Upper lobe of left lung (tissue), 6 donors: Measurements from ENCODE around the gene LAMA5. TPM values are rescaled to one million over a fixed set of nuclear protein-coding genes. Genes with fewer than 3 reads are reported as not detected.

ENCODE experiments used
- ATAC-seq, 2 donors: fragments of 200-7000 bp; cut with Tn5 transposase; one replicate each; pipeline ENCODE4 v1.9.1; 2022; ENCODE audit warnings: mild to moderate bottlenecking in 2 of 2, moderate library complexity in 2 of 2; ENCODE audit not compliant: low FRiP score in 2 of 2
- DNase-seq, 2 donors: peaks; one replicate each; pipeline ENCODE4 v3.0.0-alpha.2; 2019 to 2020
- H3K27ac ChIP-seq, 4 donors: fragments of 200-600 bp; sonication (generic); one replicate each; pipeline ENCODE4 v1.5.1; 2016 to 2019
- H3K27me3 ChIP-seq, 4 donors: fragments of 200-600 bp; sonication (generic); one replicate each; pipeline ENCODE4 v1.5.1; 2017 to 2019
- H3K36me3 ChIP-seq, 4 donors: fragments of 200-600 bp; sonication (generic); one replicate each; pipeline ENCODE4 v1.5.1; 2016 to 2019
- H3K4me1 ChIP-seq, 4 donors: fragments of 200-600 bp; sonication (generic); one replicate each; pipeline ENCODE4 v1.5.1; 2018 to 2019
- H3K4me3 ChIP-seq, 4 donors: fragments of 200-600 bp; sonication (generic); one replicate each; pipeline ENCODE4 v1.5.1; 2017 to 2019; ENCODE audit warnings: mild to moderate bottlenecking in 2 of 4, moderate library complexity in 1 of 4
- H3K9me3 ChIP-seq, 4 donors: fragments of 200-600 bp; sonication (generic); one replicate each; pipeline ENCODE4 v1.5.1; 2018 to 2019
- CTCF ChIP-seq, 6 experiments: fragments of 450-650 bp in 4 of 6; fragments of 200-600 bp in 2 of 6; sonication (generic) in 2 of 6; IDR thresholded peaks; one replicate each; pipeline ENCODE4 v1.5.1; 2016 to 2019; ENCODE audit warnings: antibody characterized with exemption in 6 of 6
- EP300 ChIP-seq, 4 donors: sonication (generic); formaldehyde crosslinking; IDR thresholded peaks; one replicate each; pipeline ENCODE4 v1.5.1; 2017; ENCODE audit warnings: antibody characterized with exemption in 4 of 4, control low read depth in 2 of 4
- POLR2A ChIP-seq, 4 donors: fragments of 450-650 bp; IDR thresholded peaks; one replicate each; pipeline ENCODE4 v1.5.1; 2016 to 2017; ENCODE audit warnings: antibody characterized with exemption in 4 of 4, mild to moderate bottlenecking in 2 of 4
- POLR2AphosphoS5 ChIP-seq, 2 donors: sonication (generic); formaldehyde crosslinking; IDR thresholded peaks; one replicate each; pipeline ENCODE4 v1.5.1; 2017; ENCODE audit warnings: antibody characterized with exemption in 2 of 2
- WGBS, 2 donors: methylation state at CpG; one replicate each; pipeline ENCODE4 v1.1.5; 2017 to 2018; 5-methylcytosine and 5-hydroxymethylcytosine counted together
- total RNA-seq, 6 donors: library from RNA; depleted of rRNA in 4 of 6; stranded (reverse); fragments of >200 nt in 4 of 6; gene quantifications; one replicate each; pipeline versions ENCODE4 v1.1.0 to v1.2.1, GENCODE V29; 2016 to 2021
- donor health status: DM: no; HTN: no; CAD: no; lungs with moderate emphysema.
- donor health status: DM: no; HTN: yes; CAD: no; lungs with severe emphysema.

LAMA5 gene
- total RNA-seq, 6 donors from 2014 or later: 176 to 1,019 (median 307) TPM

GRCh38 chr20:62351469-62352401 is 15.4 kb downstream of the LAMA5 start:
- 87 to 93% methylated on average over 28 to 49 of the region's 60 CpGs for WGBS, 2 donors
- no peaks in the 10 kb centered on the region for H3K9me3 ChIP-seq
- H3K36me3 ChIP-seq: peaks cover 4 to 72% (median 32%) of the 10 kb centered on the region in 4 donors
- peaks cover 25 to 50% (median 43%) of the 10 kb centered on the region in 4 donors for H3K4me1 ChIP-seq
- H3K4me3 ChIP-seq: no peak overlapping the region
- DNase-seq (peak in 1 of 2 donors; percentile 82), ATAC-seq (no peak)
- H3K27ac ChIP-seq: peak overlapping the region; percentile 62 to 98 (median 86)
- no peaks in the 10 kb centered on the region for H3K27me3 ChIP-seq
- TF ChIP-seq CTCF (IDR thresholded peaks at IDR 0.05) (no peak), POLR2AphosphoS5 (IDR thresholded peaks at IDR 0.05) (no peak), EP300 (IDR thresholded peaks at IDR 0.05) (no peak), POLR2A (IDR thresholded peaks at IDR 0.05) (no peak)

DNA sequence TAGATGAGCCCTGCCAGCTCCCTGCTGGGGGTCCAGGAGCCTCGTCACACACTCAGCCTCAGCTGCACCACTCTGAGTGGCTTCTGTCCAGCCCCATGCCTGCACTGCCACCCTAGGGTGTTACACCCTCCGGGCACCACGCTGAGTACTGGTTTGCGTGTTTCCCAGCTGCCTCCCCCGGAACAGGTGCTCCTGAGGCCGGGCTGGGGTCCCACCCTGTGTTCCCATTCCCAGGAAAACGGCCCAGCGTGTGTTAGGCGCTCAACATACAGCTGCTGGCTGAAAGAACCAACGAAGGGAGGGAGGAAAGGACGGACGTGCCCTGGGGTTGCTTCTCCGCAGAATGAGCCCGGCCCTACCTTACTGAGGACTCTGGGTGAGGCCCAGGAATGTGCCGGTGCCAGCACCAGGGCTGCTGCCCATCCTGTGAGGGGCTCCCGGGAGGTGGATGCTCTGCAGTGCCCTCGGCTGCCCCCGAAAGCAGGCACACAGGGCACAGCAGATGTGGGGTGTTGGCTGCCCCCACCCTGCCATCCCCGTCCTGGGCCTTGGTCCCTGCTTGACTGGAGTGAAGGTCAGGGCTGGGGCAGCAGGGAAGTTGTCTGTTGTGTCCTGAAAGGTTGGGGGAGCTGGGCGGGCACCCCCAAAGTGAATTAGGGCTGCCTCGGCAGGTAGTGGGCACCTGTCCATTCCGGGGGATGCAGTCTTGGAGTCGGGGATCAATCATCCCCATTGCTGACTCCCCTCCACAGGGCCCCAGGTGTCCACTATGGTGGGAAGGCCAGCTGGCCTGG is 16.3 kb downstream of the LAMA5 start:
- Histone ChIP-seq H3K4me3 (no peak overlapping the region), H3K36me3 (peaks cover 4 to 76% (median 41%) of the 10 kb centered on the region in 4 donors), H3K27me3 (no peaks in the 10 kb centered on the region), H3K9me3 (no peaks in the 10 kb centered on the region), H3K27ac (peak overlapping the region; percentile 15 to 98 (median 66)), H3K4me1 (peaks cover 16 to 40% (median 34%) of the 10 kb centered on the region in 4 donors)
- DNase-seq (peak in 1 of 2 donors; percentile 66), ATAC-seq (peak in 1 of 2 donors; percentile 16)
- 77 to 90% methylated on average over 9 of the region's 23 CpGs for WGBS, 2 donors
- no peak for TF ChIP-seq POLR2A (IDR thresholded peaks at IDR 0.05)

DNA sequence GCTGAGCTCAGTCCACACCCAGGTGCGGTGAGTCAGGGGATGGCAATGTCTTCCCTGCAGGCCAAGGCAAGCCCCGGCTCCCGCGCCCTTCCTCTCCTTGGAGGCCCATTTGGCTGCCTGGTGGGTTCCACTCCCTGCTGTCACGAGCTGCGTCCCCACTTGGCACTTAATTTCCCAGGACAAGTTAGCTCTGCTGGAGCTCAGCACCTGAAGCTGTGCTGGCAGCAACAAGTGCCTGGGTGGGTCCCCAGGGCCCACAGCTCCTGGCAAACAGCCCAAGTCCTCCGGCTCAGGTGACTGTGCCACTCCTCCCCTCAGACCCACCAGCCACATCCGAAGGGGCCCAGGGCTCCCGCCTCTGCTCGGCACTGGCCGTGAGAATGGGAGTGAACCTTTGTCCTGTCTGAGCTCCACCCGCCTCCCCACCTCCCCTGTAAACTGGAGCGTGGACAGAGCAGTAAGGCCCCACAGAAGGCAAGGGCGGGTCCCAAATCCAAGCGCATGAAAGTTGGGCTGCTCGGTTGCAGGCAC is 16.9 kb downstream of the LAMA5 start:
- peak; percentile 6 to 71 for ATAC-seq
- peak; percentile 80 for DNase-seq

GRCh38 chr20:62349556-62350097 is 17.5 kb downstream of the LAMA5 start:
- H3K9me3 ChIP-seq: no peaks in the 10 kb centered on the region
- no peaks in the 10 kb centered on the region for H3K27me3 ChIP-seq
- H3K4me1 ChIP-seq: peaks cover 4 to 28% (median 22%) of the 10 kb centered on the region in 4 donors
- peak overlapping the region in 3 of 4 donors; percentile 15 to 98 (median 76) for H3K27ac ChIP-seq
- H3K36me3 ChIP-seq: peaks cover 6 to 84% (median 47%) of the 10 kb centered on the region in 4 donors
- DNase-seq (no peak), ATAC-seq (no peak)
- no peak for TF ChIP-seq POLR2A (IDR thresholded peaks at IDR 0.05)
- no peak for TF ChIP-seq CTCF (IDR thresholded peaks at IDR 0.05)
- TF ChIP-seq EP300 (IDR thresholded peaks at IDR 0.05): no peak
- TF ChIP-seq POLR2AphosphoS5 (IDR thresholded peaks at IDR 0.05): no peak
- H3K4me3 ChIP-seq: no peak overlapping the region
- WGBS, 2 donors: 62 to 77% methylated on average over 6 of the region's 7 CpGs

More for the DNA sequence above, 16.9 kb downstream of the LAMA5 start:
- Histone ChIP-seq H3K27ac (peak overlapping the region; percentile 15 to 98 (median 66)), H3K27me3 (no peaks in the 10 kb centered on the region), H3K36me3 (peaks cover 6 to 83% (median 44%) of the 10 kb centered on the region in 4 donors), H3K4me1 (peaks cover 10 to 34% (median 27%) of the 10 kb centered on the region in 4 donors), H3K4me3 (no peak overlapping the region), H3K9me3 (no peaks in the 10 kb centered on the region)
- 77 to 83% methylated on average over 10 to 16 of the region's 16 CpGs for WGBS, 2 donors
- TF ChIP-seq POLR2A (IDR thresholded peaks at IDR 0.05) (no peak), POLR2AphosphoS5 (IDR thresholded peaks at IDR 0.05) (peak; percentile 8 to 20), CTCF (IDR thresholded peaks at IDR 0.05) (no peak), EP300 (IDR thresholded peaks at IDR 0.05) (no peak)
